T-helper 2 cell treated with Interferon-gamma antibody and Interleukin-4, amounts not matched to agents 5 μg/mL and 100 μg/mL, for 36 hours (primary cell): ENCODE results near the gene DMXL1.

Experiments used
- DNase-seq: peaks from one replicate; pipeline ENCODE4 v3.0.0; 2021; ENCODE audit warnings: low spot score
- H3K27ac Mint-ChIP-seq: one replicate; pipeline ENCODE4 v1.8.0; 2021; ENCODE audit warnings: mild to moderate bottlenecking, mixed read lengths
- H3K27me3 Mint-ChIP-seq: one replicate; pipeline ENCODE4 v1.8.0; 2021; ENCODE audit warnings: low read depth, mixed read lengths
- H3K36me3 Mint-ChIP-seq: one replicate; pipeline ENCODE4 v1.8.0; 2021; ENCODE audit warnings: low read depth, mixed read lengths
- H3K4me1 Mint-ChIP-seq: one replicate; pipeline ENCODE4 v1.8.0; 2021; ENCODE audit warnings: low read depth, mixed read lengths
- H3K4me3 Mint-ChIP-seq: one replicate; pipeline ENCODE4 v1.8.0; 2022; ENCODE audit warnings: mild to moderate bottlenecking, moderate library complexity, mixed read lengths
- H3K9me3 Mint-ChIP-seq: one replicate; pipeline ENCODE4 v1.8.0; 2021; ENCODE audit warnings: mixed read lengths

The DMXL1 gene, protein sequence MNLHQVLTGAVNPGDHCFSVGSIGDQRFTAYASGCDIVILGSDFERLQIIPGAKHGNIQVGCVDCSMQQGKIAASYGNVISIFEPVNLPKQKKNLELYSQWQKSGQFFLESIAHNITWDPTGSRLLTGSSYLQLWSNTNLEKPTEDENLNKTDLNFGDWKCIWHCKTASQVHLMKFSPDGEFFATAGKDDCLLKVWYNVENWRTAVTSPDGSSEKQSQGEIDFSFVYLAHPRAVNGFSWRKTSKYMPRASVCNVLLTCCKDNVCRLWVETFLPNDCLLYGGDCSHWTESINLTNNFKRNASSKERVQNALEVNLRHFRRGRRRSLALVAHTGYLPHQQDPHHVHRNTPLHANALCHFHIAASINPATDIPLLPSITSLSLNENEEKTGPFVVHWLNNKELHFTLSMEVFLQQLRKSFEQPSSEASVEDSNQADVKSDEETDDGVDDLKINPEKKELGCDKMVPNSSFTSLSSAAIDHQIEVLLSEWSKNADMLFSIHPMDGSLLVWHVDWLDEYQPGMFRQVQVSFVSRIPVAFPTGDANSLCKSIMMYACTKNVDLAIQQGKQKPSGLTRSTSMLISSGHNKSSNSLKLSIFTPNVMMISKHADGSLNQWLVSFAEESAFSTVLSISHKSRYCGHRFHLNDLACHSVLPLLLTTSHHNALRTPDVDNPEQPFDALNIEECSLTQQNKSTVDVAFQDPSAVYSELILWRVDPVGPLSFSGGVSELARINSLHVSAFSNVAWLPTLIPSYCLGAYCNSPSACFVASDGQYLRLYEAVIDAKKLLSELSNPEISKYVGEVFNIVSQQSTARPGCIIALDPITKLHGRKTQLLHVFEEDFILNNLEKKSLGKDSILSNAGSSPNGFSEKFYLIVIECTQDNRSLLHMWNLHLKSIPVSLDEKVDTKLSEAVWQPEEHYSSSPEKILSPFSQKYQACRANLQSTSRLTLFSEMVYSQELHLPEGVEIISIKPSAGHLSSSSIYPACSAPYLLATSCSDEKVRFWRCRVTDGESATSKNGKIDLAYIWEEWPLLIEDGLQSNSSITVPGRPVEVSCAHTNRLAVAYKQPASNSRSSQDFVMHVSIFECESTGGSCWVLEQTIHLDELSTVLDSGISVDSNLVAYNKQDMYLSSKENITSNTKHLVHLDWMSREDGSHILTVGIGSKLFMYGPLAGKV (N-terminal part only)

DNA sequence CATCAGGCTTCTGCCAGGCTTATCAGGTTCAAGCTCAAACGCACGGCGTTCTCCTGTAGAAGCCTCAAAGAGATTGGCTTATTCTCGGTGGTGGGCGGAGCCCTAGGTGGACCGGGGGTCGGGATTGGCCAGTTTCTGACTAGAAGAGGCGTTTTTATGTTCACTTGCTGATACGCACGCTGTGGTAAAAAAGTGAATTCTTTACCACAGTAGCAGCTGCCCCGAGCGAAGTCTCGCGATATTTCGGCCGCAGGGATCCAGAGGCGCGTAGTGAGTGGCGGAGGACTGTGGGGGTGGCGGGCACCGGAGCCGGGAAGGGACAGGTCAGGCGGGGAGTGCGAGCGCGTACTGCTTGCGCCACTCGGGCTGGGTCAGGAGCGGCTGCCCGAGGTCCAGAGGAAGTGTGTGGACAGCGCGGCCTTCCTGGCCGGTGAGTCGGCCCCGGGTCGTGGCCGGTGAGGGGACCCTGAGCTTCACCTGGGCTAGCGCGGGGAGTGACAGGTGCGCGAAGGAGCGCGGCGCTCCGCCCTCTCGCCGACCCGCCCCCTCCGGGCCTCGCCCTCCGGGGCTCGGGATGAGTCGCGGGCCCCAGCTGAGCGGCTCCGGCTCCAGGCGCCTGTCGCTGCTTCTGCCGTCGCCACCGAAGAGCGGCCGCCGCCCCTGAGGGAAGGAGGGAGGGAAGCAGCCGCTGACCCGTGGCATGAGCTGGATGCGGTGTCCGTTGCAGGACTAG lies at the start of gene DMXL1:
TSS of gene DMXL1 (plus strand) at position 260 of the 733 bp plus-strand sequence. CDS start 483 bp downstream, outside the sequence.
- DNase-seq = peak; percentile 98
- Mint-ChIP-seq H3K4me3 (peak within 1 kb of the TSS; percentile 98), H3K4me1 (peaks cover 26% of the 10 kb centered on the region), H3K27me3 (no peaks in the 10 kb centered on the region), H3K27ac (peak within 1 kb of the TSS; percentile 100), H3K36me3 (peaks cover 9% of the 10 kb centered on the region), H3K9me3 (no peaks in the 10 kb centered on the region)

- no peak for DNase-seq
- Mint-ChIP-seq H3K9me3 (peaks cover 8% of the 10 kb centered on the region), H3K36me3 (peaks cover 6% of the 10 kb centered on the region), H3K4me3 (no peak overlapping the region), H3K27me3 (peaks cover 3% of the 10 kb centered on the region), H3K27ac (no peak overlapping the region), H3K4me1 (peaks cover 7% of the 10 kb centered on the region)
These were observed 49.6 kb upstream of the DMXL1 start for GRCh38 chr5:119021149-119021732.

DNA sequence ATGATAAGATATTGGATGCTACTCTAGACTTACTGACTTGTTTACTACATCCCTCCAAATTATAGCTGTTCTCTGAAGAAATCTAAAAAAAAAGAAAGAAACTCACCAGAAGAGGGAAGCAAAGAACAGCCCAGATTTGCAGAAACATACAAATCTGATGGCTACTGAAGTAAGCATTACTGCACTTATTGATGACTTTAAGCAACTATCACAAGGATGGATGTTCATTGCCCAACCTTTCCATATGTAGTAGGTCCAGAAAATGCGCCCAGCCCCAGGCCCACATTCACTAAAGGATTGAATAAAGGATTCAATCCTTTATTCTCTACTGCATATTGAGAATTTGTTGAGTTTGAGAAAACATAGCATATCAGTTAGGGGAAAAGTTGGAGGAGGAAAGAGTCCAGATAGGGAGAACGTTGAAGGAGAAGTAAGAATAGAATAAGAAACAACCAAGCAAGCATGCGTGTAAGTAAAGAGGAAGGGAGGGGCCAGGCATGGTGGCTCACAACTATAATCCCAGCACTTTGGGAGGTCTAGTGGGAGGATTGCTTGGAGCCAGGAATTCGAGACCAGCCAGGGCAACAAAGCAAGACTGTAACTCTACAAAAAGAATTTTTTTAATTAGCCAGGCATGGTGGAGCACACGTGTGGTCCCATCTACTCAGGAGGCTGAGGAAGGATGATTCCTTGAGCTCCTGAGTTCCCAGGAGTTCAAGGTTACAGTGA lies 48.7 kb upstream of the DMXL1 start:
- Mint-ChIP-seq H3K36me3 (peaks cover 8% of the 10 kb centered on the region), H3K27me3 (no peaks in the 10 kb centered on the region), H3K9me3 (peaks cover 8% of the 10 kb centered on the region), H3K4me3 (no peak overlapping the region), H3K27ac (no peak overlapping the region), H3K4me1 (peaks cover 7% of the 10 kb centered on the region)
- DNase-seq = no peak

DNA sequence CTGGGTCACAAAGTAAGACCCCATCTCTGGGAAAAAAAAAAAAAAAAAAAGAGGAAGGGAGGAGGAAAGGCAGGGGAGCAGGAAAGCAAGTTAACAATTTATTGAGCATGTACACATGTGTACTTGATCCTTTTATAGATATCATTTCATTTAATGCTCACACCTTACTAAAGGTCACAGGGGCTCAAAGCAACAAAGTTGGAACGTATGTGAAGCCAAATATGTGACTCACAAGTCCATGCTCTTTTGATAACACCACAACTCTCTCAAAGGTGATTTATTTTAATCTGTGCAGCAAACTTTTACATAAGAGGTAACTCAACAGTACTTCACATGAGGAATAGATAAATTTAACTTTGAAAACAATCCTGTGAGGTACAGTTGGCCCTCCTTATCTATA lies 48.1 kb upstream of the DMXL1 start:
- DNase-seq = no peak
- H3K9me3 Mint-ChIP-seq = peaks cover 8% of the 10 kb centered on the region
- H3K36me3 Mint-ChIP-seq = peaks cover 8% of the 10 kb centered on the region
- peaks cover 7% of the 10 kb centered on the region for H3K4me1 Mint-ChIP-seq
- H3K27me3 Mint-ChIP-seq = no peaks in the 10 kb centered on the region
- no peak overlapping the region for H3K27ac Mint-ChIP-seq
- no peak overlapping the region for H3K4me3 Mint-ChIP-seq

- Mint-ChIP-seq H3K36me3 (peaks cover 8% of the 10 kb centered on the region), H3K4me1 (peaks cover 20% of the 10 kb centered on the region), H3K9me3 (peaks cover 8% of the 10 kb centered on the region), H3K27me3 (no peaks in the 10 kb centered on the region), H3K27ac (no peak overlapping the region), H3K4me3 (no peak overlapping the region)
- DNase-seq = no peak
These were observed 42.3 kb upstream of the DMXL1 start for GRCh38 chr5:119028575-119028974.

GRCh38 chr5:119031011-119031886 lies 39.6 kb upstream of the DMXL1 start:
- Mint-ChIP-seq H3K4me3 (peak overlapping the region; percentile 53), H3K36me3 (peaks cover 2% of the 10 kb centered on the region), H3K9me3 (no peaks in the 10 kb centered on the region), H3K4me1 (peaks cover 21% of the 10 kb centered on the region), H3K27ac (peak overlapping the region; percentile 82), H3K27me3 (no peaks in the 10 kb centered on the region)
- DNase-seq = no peak

GRCh38 chr5:119031905-119032304 lies 39.0 kb upstream of the DMXL1 start:
- no peak for DNase-seq
- no peaks in the 10 kb centered on the region for H3K27me3 Mint-ChIP-seq
- H3K4me1 Mint-ChIP-seq = peaks cover 21% of the 10 kb centered on the region
- H3K27ac Mint-ChIP-seq = peak overlapping the region; percentile 82
- peak overlapping the region; percentile 53 for H3K4me3 Mint-ChIP-seq
- no peaks in the 10 kb centered on the region for H3K36me3 Mint-ChIP-seq
- H3K9me3 Mint-ChIP-seq = no peaks in the 10 kb centered on the region

- no peak for DNase-seq
- Mint-ChIP-seq H3K9me3 (no peaks in the 10 kb centered on the region), H3K36me3 (no peaks in the 10 kb centered on the region), H3K4me3 (no peak overlapping the region), H3K27ac (no peak overlapping the region), H3K27me3 (no peaks in the 10 kb centered on the region), H3K4me1 (peaks cover 21% of the 10 kb centered on the region)
These were observed 38.2 kb upstream of the DMXL1 start for GRCh38 chr5:119032656-119033055.

DNA sequence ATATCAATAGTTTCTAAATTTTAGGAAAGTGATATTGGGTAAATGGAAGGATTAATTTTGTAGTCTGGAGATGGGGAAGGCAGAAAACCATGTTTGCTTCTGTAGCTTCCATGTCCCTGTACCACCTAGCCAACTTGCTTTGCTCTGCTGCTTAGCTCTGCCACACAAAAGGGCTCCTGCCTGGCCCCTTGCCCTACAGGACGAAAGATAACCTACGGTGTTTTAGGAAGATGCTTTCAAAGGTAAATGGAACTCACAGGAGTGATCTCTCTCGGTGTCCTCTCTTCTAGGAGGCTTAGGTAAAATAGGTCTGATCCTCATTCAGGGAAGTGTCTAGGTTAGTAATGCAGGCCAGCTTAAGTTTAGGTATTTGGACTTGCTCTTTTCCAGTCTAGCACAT lies 37.8 kb upstream of the DMXL1 start:
- DNase-seq = no peak
- no peaks in the 10 kb centered on the region for H3K27me3 Mint-ChIP-seq
- no peak overlapping the region for H3K27ac Mint-ChIP-seq
- peaks cover 21% of the 10 kb centered on the region for H3K4me1 Mint-ChIP-seq
- H3K9me3 Mint-ChIP-seq = no peaks in the 10 kb centered on the region
- no peaks in the 10 kb centered on the region for H3K36me3 Mint-ChIP-seq
- H3K4me3 Mint-ChIP-seq = no peak overlapping the region

DNA sequence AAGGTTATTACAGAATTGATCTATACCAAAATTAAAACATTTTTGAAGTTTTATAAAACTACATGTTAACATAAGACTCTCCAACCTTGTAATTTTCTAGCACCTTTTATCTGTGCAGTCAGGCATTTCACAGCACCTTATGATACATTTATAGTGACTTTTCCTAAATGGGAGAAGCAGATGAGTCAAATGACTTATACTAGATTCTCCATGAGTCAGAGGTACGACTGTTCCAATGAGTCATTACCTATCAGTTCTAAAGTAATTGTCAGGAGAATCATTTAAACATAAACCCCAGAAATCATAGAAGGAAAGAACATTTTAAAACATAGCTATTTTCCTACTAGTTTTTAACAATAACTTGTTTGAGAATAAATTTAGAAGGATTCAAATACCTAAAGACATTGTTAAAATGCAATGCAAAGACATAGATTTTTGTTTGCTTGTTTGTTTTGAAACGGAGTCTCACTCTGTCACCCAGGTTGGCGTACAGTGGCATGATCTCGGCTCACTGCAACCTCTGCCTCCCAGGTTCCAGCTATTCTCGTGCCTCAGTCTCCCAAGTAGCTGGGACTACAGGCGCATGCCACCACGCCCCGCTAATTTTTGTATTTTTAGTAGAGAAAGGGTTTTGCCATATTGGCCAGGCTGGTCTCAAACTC lies 34.7 kb upstream of the DMXL1 start:
- Mint-ChIP-seq H3K27me3 (no peaks in the 10 kb centered on the region), H3K36me3 (no peaks in the 10 kb centered on the region), H3K9me3 (no peaks in the 10 kb centered on the region), H3K27ac (no peak overlapping the region), H3K4me1 (peaks cover 16% of the 10 kb centered on the region), H3K4me3 (no peak overlapping the region)
- DNase-seq = no peak

DNA sequence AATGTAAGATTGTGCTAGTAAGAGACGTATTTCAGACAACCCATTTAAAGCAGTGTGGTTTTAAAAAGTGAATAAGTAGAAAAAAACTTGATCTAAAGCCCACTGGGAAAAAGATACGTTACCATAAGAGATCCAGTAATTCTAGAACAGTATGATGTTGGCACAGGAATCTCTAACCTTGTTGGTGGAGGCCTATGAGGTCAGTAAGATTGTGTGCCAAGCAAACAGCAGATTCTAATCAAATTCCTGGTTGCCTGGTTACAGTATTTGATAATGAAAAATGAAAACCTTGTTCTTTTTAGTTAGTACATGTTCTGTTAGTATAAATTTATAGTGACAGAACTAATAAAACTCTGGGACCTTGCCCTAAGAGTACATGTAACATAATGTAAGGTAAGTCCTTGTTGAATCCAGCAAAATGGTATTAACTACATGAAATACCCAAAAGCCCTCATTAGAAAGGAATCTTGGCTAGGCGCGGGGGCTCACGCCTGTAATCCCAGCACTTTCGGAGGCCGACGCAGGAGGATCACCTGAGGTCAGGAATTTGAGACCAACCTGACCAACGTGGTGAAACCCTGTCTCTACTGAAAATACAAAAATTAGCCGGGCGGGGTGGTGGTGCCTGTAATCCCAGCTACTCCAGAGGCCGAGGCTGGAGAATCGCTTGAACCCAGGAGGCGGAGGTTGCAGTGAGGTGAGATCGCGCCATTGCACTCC lies 33.2 kb upstream of the DMXL1 start:
- Mint-ChIP-seq H3K27ac (no peak overlapping the region), H3K36me3 (no peaks in the 10 kb centered on the region), H3K27me3 (no peaks in the 10 kb centered on the region), H3K4me3 (no peak overlapping the region), H3K4me1 (peaks cover 7% of the 10 kb centered on the region), H3K9me3 (no peaks in the 10 kb centered on the region)
- no peak for DNase-seq
